Fibroblast of pulmonary artery (primary cell): ENCODE data around the gene TAF8.

Source experiments
- DNase-seq: peaks from one replicate; pipeline ENCODE4 v3.0.0-alpha.2; 2010; ENCODE audit warnings: low read depth
- H3K4me3 ChIP-seq: replicated peaks from 2 replicates; pipeline ENCODE4 v1.5.1; 2011; ENCODE audit warnings: low read depth, mild to moderate bottlenecking, control low read depth, low read length, moderate library complexity
- CTCF ChIP-seq: IDR thresholded peaks from 2 replicates; pipeline ENCODE4 v1.5.1; 2011; ENCODE audit warnings: mild to moderate bottlenecking, control low read depth, low read length, inconsistent platforms; ENCODE audit errors: missing control alignments

The TAF8 gene

GRCh38 chr6:42041481-42042053, 8.8 kb upstream of the TAF8 start:
- H3K4me3 ChIP-seq, result peak overlapping the region; percentile 12
- no peak for TF ChIP-seq CTCF
- peak; percentile 69 for DNase-seq

GRCh38 chr6:42042108-42042507, 8.2 kb upstream of the TAF8 start:
- H3K4me3 ChIP-seq, result no peak overlapping the region
- TF ChIP-seq CTCF, result no peak
- no peak for DNase-seq

DNA sequence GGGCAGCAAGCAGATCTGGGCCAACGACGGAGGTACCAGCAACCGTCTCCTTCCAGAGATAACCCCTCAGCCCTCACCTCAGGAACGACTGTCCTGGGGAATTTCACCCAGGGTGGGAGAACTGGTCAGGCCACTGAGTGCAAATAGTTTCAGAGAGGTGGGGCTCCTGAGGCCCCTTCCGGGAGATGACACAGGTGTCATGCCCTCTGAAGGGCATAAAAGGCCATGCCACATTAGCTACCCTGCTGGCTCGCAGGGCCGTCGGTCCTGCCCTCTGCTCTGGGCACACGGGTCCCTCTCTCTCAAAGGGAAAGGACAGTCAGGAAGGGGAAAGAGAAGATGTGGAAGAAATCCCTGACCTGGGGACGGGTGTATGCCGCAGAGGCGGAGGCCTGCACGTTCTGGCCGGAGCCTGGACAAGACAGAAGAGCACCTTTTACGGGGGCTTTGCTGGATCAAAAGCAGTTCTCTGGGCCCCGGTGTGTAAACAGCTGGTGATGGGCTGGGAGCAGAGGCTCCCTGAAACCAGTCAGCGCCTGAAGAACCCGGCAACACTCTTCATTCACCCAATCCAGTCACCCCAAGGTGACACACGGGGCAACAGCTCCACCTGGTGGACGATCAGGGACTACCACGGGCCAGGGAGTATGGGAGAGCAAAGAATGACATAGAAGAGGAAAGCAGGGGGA, 6.4 kb upstream of the TAF8 start:
- peak overlapping the region; percentile 13 for H3K4me3 ChIP-seq
- DNase-seq, result peak; percentile 89
- TF ChIP-seq CTCF, result peak; percentile 99

DNA sequence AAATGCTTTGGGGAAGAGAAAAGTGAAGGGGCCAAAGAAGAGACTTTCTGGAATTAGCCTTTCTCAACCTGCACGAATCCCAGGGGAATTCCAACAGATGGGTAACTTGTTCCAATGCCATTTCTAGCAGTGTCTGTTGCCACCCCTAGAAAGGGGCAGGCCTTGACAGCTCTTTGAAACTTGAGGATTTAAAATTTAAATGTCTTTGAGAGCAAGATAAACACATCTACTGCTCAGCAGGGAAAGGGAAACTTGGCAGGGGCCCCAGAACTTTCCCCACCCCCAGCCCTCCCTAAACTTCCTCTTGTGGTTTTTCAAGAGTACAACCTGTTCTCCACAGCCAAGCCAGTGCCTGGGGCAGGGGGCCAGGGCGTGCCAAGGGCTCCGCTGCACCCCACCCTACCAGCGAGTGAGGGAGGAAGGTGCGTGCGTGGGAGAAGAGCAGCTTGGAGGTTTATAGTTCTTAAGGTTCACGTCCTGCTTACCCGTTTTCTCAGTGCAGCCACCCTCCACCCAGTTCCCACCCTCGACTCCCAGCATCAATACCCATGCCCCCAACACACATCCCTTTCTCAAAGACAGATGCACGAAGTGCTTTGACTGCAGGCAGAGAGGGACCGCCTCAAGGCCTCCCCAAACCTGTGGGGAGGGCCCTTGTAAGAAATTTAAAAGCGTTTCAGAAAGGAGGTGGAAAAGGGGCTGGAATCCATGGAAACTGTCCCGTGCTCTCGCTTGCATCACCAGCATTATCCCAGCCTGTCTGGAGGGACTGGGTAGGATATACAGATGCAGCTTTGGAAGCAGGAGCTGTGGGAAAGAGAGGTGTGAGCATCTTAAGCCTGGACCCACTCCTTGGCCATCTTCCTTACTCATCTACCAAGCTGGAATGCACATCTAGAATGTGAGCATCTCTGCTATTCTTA, 4.5 kb upstream of the TAF8 start:
- peak overlapping the region; percentile 93 for H3K4me3 ChIP-seq
- DNase-seq, result peak; percentile 94
- no peak for TF ChIP-seq CTCF

DNA sequence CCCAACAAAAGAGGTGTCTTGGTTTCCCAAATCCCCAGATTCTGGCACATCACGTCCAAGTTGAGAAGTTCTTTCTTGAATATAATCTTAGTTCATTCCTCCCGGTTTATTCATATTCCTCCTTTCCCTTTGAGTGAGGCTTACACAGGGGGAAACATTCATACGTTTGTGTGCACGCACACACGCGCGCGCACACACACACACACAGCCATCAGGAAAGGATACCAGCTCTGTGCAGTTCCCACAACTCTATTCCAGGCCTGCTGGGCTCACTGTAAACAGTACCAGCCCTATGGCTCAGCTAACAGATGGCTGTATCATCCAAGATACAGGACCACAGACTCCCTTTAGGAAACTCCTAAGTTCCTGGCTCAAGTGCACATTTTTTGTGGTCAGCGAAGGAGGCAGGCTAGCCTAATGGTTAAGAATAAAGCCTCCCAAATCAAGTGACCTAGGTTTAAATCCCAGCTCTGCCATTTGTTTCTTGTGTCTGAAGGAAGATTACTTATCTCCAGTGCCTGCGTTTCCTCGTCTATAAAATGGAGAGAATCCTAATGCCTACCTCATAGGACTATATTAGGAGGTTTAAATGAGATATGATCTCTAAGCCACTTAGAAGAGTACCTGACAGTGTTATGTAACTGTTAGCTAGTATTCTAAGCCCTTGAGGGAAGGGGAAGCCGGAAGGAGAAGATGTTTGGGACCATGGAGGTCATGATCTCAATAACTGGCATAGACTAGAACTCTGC, 3.7 kb upstream of the TAF8 start:
- peak overlapping the region; percentile 93 for H3K4me3 ChIP-seq
- DNase-seq, result peak; percentile 77
- TF ChIP-seq CTCF, result no peak

GRCh38 chr6:42047213-42047590, 3.1 kb upstream of the TAF8 start:
- no peak for DNase-seq
- H3K4me3 ChIP-seq, result peak overlapping the region; percentile 93
- no peak for TF ChIP-seq CTCF
